ENCODE results near the gene PRPH.
A peak's percentile ranks its signal among the peaks of the same experiment; 100 is the strongest.
"Not testable (repeated sequence)": the region's sequence is repeated elsewhere in the genome, so short reads cannot be mapped to it uniquely, and the experiment has no call there.

Gene PRPH

GRCh38 chr12:49298160-49298559 lies 3.2 kb downstream of the PRPH start:
- no peak for DNase-seq (ENCODE audit: low read depth, low spot score)

GRCh38 chr12:49301760-49302159 lies 6.8 kb downstream of the PRPH start:
- DNase-seq (ENCODE audit: low read depth, low spot score): no peak

- DNase-seq (ENCODE audit: low read depth, low spot score): no peak
Observed at GRCh38 chr12:49304161-49304560, 9.2 kb downstream of the PRPH start.

DNA sequence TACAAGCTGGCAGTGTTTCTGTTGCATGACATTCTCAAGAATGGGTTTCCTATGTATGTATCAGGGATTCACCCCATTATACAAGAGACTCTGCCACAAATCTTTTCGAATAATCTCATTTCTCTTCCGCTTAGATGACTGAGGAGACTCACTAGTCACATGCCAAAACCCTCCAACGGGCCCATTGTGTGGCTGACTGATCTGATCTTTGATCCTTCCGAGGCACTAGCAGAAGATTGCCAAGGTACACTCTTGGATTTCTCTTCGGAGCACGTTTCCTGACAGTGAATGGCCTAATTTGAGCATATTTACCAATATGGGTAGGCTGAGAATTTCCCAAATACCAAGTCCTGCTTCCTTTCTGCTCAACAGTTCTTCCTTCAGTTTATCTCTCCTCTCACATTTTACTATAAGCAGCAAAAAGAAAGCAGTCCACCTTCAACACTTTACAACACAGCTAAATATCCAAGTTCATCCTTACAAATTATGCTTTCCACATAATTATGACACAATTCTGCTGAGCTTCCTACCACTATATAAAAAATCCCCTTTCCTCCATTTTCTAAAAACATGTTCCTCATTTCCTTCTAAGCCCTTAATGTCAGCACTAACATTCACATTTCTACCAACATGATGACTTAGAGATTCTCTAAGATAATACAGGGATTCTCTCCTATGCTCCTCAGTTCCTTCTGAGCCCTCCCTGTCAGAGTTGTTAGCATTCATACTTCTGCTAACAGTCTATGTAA lies 11.0 kb downstream of the PRPH start:
- DNase-seq (ENCODE audit: low read depth, low spot score): no peak

DNA sequence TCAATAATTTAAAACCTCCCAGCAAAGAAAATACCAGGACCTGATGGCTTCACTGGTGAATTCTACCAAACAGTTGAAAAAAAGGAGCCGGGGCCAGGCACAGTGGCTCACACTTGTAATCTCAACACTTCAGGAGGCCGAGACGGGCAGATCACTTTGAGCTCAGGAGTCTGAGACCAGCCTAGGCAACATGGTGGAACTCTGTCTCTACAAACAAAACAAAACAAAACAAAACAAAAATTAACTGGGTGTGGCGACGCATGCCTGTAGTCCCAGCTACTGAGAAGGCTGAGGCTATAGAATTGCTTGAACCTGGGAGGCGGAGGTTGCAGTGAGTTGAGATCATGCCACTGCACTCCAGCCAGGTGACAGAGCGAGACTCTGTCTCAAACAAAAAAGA lies 14.4 kb downstream of the PRPH start:
- DNase-seq (ENCODE audit: low read depth, low spot score): no peak

- DNase-seq (ENCODE audit: low read depth, low spot score): not testable (repeated sequence)
Observed at GRCh38 chr12:49310451-49311000, 15.6 kb downstream of the PRPH start.

DNA sequence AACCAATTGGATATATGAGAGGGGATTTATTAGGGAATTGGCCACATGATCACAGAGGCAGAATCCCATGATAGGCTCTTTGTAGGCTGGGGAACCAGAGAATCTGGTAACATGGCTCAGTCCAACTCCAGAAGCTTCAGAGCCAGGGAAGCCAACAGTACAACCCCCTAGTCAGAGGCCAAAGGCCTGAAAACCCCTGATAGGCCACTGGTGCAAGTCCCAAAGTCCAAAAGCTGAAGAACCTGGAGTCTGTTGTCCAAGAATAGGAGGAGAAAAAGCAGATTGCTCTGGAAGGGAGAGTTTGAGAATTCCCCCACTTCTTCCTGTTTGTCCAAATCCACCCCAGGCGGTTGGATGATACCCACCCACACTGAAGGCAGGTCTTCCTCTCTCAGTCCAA lies 19.9 kb downstream of the PRPH start:
- no peak for DNase-seq (ENCODE audit: low read depth, low spot score)

GRCh38 chr12:49317118-49317517 lies 22.2 kb downstream of the PRPH start:
- not testable (repeated sequence) for DNase-seq (ENCODE audit: low read depth, low spot score)

- DNase-seq (ENCODE audit: low read depth, low spot score): not testable (repeated sequence)
Observed at GRCh38 chr12:49320411-49321103, 25.6 kb downstream of the PRPH start.

- no peak for DNase-seq (ENCODE audit: low read depth, low spot score)
Observed at GRCh38 chr12:49322367-49322707, 27.4 kb downstream of the PRPH start.

DNA sequence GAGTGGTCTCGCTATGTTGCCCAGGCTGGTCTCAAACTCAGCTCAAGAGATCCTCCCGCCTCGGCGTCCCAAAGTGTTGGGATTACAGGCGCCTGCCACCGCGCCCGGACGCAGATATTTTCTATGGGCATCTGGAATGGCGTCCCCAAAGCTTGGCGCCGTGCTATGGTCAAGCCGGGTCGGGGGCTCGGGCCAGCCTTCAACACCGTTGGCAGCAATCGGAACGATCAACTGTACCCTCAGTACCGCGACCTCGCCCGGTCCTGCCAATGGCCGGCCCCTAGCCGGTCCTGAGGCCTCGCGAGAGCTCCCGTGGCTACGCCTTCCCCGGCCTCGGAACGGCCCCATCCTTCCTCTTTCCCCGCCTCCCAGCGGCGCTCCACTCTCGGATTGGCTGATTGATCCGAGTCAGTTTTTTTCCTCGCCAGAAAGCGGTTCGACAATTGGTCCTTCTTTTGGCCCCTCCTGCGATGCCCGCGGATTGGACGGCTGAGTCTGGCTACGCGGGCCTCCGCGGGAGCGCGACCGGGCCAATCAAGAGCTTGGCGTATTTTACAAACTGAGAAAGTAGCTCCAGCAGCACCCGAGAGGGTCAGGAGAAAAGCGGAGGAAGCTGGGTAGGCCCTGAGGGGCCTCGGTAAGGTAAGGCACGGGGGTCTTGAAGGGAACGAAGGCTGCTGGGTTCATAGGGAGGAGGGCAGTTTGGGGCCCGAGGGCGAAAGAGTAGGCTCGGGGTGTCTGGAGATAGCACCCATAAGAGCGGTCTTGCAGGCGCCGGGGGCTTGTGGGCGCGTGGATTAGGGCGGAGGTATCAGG lies 28.0 kb downstream of the PRPH start, which contains the start of gene TROAP:
TSS of gene TROAP (plus strand) at position 548 of the 816 bp plus-strand sequence. CDS start 354 bp downstream, outside the sequence.
- peak; percentile 95 for DNase-seq (ENCODE audit: low read depth, low spot score)

- DNase-seq (ENCODE audit: low read depth, low spot score): no peak
Observed at GRCh38 chr12:49323524-49324097, 28.7 kb downstream of the PRPH start.

DNA sequence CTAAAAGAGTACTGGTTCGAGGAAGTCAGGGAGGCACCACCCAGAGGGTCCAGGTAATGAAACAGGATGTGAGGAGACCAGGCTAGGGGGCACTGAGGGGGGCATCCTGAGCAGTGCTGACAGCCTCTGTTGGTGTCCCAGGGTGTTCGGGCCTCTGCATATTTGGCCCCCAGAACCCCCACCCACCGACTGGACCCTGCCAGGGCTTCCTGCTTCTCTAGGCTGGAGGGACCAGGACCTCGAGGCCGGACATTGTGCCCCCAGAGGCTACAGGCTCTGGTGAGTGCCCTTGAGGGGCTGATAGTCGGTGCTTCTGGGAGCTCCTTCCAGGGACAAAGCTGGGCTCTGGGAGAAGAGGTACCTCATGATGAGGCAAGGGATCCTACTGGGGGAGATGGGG lies 30.7 kb downstream of the PRPH start:
- no peak for DNase-seq (ENCODE audit: low read depth, low spot score)

GRCh38 chr12:49327368-49327767 lies 32.4 kb downstream of the PRPH start:
- no peak for DNase-seq (ENCODE audit: low read depth, low spot score)

- DNase-seq (ENCODE audit: low read depth, low spot score): no peak
Observed at GRCh38 chr12:49327887-49328286, 32.9 kb downstream of the PRPH start.

DNA sequence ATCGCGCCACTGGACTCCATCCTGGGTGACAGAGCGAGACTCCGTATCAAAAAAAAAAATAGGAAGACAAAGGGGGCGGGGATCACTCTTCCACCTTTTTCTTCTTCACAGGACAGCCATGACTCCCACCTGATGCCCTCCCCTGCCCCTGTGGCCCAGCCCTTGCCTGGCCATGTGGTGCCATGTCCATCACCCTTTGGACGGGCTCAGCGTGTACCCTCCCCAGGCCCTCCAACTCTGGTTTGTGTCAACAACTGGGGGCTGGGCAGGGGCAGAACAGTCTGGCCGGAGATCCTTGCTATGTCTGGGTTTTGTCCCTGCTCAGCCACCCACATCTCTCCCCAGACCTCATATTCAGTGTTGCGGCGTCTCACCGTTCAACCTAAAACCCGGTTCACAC lies 33.9 kb downstream of the PRPH start:
- DNase-seq (ENCODE audit: low read depth, low spot score): no peak

GRCh38 chr12:49330032-49330619 lies 35.2 kb downstream of the PRPH start:
- no peak for DNase-seq (ENCODE audit: low read depth, low spot score)

DNA sequence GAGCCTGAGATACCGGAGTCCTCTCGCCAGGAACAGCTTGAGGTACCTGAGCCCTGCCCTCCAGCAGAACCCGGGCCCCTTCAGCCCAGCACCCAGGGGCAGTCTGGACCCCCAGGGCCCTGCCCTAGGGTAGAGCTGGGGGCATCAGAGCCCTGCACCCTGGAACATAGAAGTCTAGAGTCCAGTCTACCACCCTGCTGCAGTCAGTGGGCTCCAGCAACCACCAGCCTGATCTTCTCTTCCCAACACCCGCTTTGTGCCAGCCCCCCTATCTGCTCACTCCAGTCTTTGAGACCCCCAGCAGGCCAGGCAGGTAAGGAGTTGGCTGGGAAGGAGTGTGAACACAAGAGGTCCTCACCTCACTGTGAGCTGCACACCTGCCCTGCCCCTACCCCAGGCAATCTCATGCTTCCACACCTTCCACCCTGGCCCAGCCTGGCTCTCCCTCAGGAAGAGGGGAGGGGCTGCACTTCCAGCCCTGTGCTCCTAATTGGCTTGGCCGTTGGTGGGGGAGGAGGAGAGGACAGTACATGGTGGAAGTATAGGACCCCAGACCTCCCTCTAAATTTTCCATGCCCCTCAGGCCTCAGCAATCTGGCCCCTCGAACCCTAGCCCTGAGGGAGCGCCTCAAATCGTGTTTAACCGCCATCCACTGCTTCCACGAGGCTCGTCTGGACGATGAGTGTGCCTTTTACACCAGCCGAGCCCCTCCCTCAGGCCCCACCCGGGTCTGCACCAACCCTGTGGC lies 35.9 kb downstream of the PRPH start:
- no peak for DNase-seq (ENCODE audit: low read depth, low spot score)

- DNase-seq (ENCODE audit: low read depth, low spot score): peak; percentile 46
Observed at GRCh38 chr12:49331380-49332222, 36.7 kb downstream of the PRPH start.

- no peak for DNase-seq (ENCODE audit: low read depth, low spot score)
Observed at GRCh38 chr12:49332441-49332861, 37.5 kb downstream of the PRPH start.

All from smooth muscle cell of the brain vasculature (primary cell).